IPS DF 4.7 (cell line): Measurements from ENCODE around the gene CHMP2A.
A peak's percentile ranks its signal among the peaks of the same experiment; 100 is the strongest.
"Not testable (repeated sequence)": the region's sequence is repeated elsewhere in the genome, so short reads cannot be mapped to it uniquely, and the experiment has no call there.

Experiments used
- DNase-seq: peaks from one replicate; pipeline ENCODE4 v3.0.0-alpha.2; 2013; ENCODE audit warnings: low spot score; ENCODE audit errors: extremely low read depth

CHMP2A gene

DNA sequence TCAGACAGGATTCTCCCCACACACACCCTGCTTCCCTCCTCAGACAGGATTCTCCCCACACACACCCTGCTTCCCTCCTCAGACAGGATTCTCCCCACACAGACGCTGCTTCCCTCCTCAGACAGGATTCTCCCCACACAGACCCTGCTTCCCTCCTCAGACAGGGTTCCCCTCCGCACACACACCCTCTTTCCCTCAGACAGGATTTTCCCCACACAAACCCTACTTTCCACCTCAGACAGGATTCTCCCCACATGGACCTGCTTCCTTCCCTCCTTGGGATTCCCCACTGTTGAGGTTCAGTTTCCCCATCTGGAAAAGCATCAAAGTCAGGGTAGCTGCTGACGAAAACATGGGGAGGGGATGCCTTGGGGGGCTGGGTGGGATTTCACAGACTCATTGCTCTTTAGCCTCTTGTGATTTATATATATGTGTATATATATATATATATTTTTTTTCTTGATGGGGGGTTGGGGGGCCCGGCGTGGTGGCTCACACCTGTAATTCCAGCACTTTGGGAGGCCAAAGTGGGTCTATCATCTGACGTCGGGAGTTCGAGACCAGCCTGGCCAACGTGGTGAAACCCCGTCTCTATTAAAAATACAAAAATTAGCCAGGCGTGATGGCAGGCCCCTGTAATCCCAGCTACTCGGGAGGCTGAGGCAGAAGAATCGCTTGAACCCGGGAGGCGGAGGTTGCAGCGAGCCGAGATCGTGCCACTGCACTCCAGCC, 12.1 kb downstream of the CHMP2A start:
- DNase-seq = not testable (repeated sequence)

GRCh38 chr19:58539169-58539559, 15.7 kb downstream of the CHMP2A start:
- not testable (repeated sequence) for DNase-seq

GRCh38 chr19:58538257-58539168, 16.4 kb downstream of the CHMP2A start:
- DNase-seq = no peak

GRCh38 chr19:58536852-58537798, 17.8 kb downstream of the CHMP2A start:
- no peak for DNase-seq

- no peak for DNase-seq
These were observed 19.0 kb downstream of the CHMP2A start for GRCh38 chr19:58535857-58536256.

DNA sequence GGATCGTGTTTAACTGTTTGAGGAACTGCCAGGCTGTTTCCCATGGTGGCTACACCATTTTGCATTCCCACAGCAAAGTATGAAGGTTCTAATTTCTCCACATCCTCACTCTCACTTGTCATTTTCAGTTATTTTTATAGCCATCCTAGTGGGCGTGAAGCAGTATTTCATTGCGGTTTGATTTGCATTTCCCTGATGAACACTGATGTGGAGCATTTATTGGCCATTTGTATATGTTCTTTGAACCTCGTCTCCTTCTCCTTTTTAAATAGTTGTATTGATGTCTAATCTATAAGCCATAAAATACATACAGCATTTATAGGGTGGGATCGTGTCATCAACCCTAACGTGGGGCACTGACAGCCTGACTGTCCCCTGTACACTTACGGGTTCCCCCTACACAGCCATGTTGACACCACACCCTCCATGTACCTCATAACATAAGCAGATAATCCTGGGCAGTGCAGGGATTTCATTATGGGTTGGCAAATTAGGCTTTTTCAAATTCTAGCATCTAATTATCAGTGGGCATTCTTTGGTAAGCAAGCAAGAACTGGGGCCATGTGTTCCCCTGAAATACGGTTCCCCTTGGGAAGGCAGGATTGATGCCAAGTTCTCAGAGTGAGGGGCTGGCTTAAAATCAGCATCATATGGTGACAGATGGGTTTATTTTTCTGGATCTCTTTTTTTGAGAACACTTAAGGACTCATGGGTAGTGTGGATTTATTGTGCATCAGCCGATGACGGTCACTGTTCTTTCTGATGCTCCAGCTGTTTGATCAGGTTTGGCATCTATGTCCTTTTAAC, 23.7 kb downstream of the CHMP2A start:
- DNase-seq = no peak

DNA sequence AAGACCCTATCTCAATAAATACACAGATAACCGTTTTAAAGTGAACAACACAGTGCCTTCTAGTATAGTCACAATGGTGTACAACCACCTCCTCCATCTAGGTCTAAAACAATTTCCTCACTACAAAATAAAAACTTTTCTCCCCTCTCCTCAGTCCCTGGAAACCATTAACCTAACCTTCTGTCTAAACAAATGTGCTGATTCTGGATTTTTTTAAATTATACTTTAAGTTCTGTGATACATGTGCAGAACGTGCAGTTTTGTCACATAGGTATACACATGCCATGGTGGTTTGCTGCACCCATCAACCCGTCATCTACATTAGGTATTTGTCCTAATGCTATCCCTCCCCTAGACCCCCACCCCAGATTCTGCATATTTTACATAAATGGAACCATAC, 25.5 kb downstream of the CHMP2A start:
- DNase-seq = no peak

DNA sequence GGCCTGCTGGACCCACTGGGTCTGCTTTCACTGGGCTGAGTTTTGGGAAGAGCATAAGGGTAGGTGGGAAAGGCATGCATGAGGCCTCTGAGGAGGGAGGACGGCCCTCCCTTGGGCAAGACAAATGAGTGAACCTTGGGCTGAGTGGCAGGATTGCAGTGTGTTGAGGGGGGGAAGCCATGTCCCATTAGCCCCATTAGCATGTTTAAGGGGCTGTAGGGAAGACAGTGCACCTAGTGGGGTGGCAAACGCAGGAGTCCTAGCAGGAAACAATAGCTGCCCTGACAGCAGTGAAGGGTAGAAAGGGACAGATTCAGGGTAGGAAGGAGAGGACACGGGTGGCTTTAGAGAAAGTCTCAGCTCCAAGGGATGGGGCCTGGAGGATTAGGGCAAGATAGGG, 32.2 kb downstream of the CHMP2A start:
- DNase-seq = no peak

DNA sequence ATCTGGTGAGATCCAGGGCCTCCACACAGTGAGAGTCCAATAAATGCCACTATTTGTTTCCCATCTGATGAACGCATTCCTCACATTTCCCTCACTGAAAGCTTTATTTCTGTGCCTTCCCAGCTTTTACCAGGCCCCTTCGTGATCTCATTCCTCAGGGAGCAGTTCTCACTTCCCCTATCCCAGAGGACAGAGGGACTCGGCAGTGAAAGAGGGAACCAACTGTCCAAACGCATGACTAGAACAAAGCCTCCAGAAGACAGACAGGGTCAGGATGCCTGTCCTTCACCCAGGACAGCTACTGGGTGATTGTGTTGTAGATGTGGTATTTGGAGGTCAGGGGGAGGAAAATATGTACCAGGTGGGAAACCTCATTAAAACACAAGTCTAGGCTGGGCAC, 33.3 kb downstream of the CHMP2A start:
- DNase-seq = no peak

GRCh38 chr19:58520257-58520599, 34.7 kb downstream of the CHMP2A start:
- DNase-seq = no peak

GRCh38 chr19:58519355-58520256, 35.3 kb downstream of the CHMP2A start, which contains the start of gene ZBTB45:
ZBTB45 (minus strand) TSS chr19:58519810; CDS start chr19:58517673, 2,137 bp downstream.
- peak; percentile 80 for DNase-seq

- DNase-seq = no peak
These were observed 35.9 kb downstream of the CHMP2A start for GRCh38 chr19:58519087-58519354.

GRCh38 chr19:58518256-58519086, 36.4 kb downstream of the CHMP2A start:
- no peak for DNase-seq

DNA sequence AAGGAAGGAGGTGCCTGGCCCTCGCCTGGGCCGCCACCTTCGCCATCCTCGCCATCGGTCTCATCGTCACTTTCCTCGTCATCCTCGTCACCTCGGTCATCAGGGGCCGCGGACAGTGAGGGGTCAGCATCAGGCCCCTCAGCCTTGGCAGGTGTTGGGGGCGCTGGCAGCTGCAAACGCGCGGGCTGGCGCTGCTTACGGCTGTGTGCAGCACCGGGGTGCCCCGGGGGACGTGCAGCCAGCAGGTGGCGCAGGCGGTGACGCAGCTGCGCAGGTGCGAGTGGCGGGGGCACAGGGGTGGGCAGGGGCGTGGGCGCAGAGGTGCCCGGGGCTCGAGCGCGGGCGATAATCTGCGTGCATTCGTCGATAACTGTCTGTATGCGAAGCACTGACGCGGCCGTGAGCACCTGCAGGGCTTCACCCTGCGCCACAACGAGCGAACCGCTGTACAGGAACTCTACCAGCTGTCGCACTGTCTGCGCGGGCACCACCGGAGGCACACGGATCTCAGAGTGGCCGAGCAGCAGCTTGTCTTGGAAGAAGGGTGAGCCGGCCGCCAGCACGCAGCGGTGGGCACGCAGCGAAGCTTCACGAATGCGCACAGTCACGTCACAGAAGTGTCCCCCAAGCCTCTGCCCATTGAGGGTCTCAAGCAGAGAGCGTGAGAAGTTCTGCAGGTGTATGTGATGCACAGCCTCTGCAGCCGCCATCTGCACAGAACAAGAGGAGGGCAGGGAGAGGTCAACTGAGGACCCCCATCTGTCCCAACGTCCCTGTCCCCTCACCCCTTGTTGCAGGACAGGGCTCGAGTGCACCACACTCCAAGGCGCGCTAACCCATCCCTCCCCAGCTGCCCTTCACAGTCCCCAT, 37.7 kb downstream of the CHMP2A start:
- no peak for DNase-seq

- no peak for DNase-seq
These were observed 38.6 kb downstream of the CHMP2A start for GRCh38 chr19:58516246-58516836.

GRCh38 chr19:58515259-58515658, 39.6 kb downstream of the CHMP2A start:
- no peak for DNase-seq

- DNase-seq = no peak
These were observed 40.3 kb downstream of the CHMP2A start for GRCh38 chr19:58514564-58515022.
